Osteocyte (in vitro differentiated cells): ENCODE measurements around the gene SOX2. TPM values are rescaled to one million over a fixed set of nuclear protein-coding genes. Genes with fewer than 3 reads are reported as not detected.

Source experiments
- DNase-seq: peaks from one replicate; pipeline ENCODE4 v3.0.0; 2021; ENCODE audit warnings: mixed read lengths; ENCODE audit not compliant: unreplicated experiment; ENCODE audit errors: extremely low spot score
- H3K27ac Mint-ChIP-seq: one replicate; pipeline ENCODE4 v1.8.0; 2021; ENCODE audit warnings: mild to moderate bottlenecking, mixed read lengths; ENCODE audit not compliant: unreplicated experiment
- H3K27me3 Mint-ChIP-seq: one replicate; pipeline ENCODE4 v1.8.0; 2021; ENCODE audit warnings: mixed read lengths; ENCODE audit not compliant: unreplicated experiment
- H3K36me3 Mint-ChIP-seq: one replicate; pipeline ENCODE4 v1.8.0; 2021; ENCODE audit warnings: mixed read lengths; ENCODE audit not compliant: unreplicated experiment
- H3K4me1 Mint-ChIP-seq: one replicate; pipeline ENCODE4 v1.8.0; 2021; ENCODE audit warnings: mixed read lengths; ENCODE audit not compliant: unreplicated experiment
- H3K4me3 Mint-ChIP-seq: one replicate; pipeline ENCODE4 v1.8.0; 2021; ENCODE audit warnings: mild to moderate bottlenecking, moderate library complexity, mixed read lengths; ENCODE audit not compliant: unreplicated experiment
- H3K9me3 Mint-ChIP-seq: one replicate; pipeline ENCODE4 v1.8.0; 2021; ENCODE audit warnings: mixed read lengths; ENCODE audit not compliant: unreplicated experiment
- total RNA-seq: library from RNA; stranded (reverse); gene quantifications from 2 replicates; pipeline ENCODE4 v1.2.1, GENCODE V29; 2021
- TF ChIP-seq, protein P1 (sequence below): fragments of 200-600 bp; sonication (generic); IDR thresholded peaks from 2 replicates; pipeline ENCODE4 v1.5.0; 2021; ENCODE audit warnings: antibody characterized with exemption, mild to moderate bottlenecking, moderate library complexity

SOX2 gene
- total RNA-seq, 1 donor from 2014 or later, result 5.4 TPM

GRCh38 chr3:181700168-181701087 lies 11.3 kb upstream of the SOX2 start:
- H3K36me3 Mint-ChIP-seq, result no peaks in the 10 kb centered on the region
- TF ChIP-seq, protein P1, sequence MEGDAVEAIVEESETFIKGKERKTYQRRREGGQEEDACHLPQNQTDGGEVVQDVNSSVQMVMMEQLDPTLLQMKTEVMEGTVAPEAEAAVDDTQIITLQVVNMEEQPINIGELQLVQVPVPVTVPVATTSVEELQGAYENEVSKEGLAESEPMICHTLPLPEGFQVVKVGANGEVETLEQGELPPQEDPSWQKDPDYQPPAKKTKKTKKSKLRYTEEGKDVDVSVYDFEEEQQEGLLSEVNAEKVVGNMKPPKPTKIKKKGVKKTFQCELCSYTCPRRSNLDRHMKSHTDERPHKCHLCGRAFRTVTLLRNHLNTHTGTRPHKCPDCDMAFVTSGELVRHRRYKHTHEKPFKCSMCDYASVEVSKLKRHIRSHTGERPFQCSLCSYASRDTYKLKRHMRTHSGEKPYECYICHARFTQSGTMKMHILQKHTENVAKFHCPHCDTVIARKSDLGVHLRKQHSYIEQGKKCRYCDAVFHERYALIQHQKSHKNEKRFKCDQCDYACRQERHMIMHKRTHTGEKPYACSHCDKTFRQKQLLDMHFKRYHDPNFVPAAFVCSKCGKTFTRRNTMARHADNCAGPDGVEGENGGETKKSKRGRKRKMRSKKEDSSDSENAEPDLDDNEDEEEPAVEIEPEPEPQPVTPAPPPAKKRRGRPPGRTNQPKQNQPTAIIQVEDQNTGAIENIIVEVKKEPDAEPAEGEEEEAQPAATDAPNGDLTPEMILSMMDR, result peak; percentile 84
- no peaks in the 10 kb centered on the region for H3K9me3 Mint-ChIP-seq
- DNase-seq, result no peak
- no peak overlapping the region for H3K27ac Mint-ChIP-seq
- H3K4me3 Mint-ChIP-seq, result no peak overlapping the region
- H3K4me1 Mint-ChIP-seq, result peaks cover 7% of the 10 kb centered on the region
- peaks cover 57% of the 10 kb centered on the region for H3K27me3 Mint-ChIP-seq

DNA sequence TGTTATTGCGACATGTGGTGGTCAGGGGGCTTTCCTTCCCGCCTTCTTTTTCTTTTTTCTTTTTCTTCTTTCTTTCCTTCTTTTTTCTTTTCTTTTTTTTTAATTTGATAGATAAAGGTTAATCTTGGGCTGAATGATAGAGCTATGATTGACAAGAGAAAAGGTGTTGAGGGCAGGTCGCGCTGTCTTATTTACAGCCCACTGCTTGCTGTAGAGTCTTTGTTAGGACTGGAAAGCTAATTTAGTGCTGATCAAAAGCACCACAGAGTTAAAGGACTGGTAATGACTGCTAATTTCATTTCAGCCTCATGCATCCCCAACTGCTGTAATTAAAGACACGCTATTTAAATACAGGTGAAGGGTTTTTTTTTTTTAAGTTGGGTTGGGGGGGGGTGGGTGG lies 10.6 kb upstream of the SOX2 start:
- Mint-ChIP-seq H3K36me3 (no peaks in the 10 kb centered on the region), H3K9me3 (no peaks in the 10 kb centered on the region), H3K4me1 (peaks cover 7% of the 10 kb centered on the region), H3K27me3 (peaks cover 61% of the 10 kb centered on the region), H3K4me3 (no peak overlapping the region), H3K27ac (no peak overlapping the region)
- TF ChIP-seq, protein P1, result no peak
- no peak for DNase-seq

DNA sequence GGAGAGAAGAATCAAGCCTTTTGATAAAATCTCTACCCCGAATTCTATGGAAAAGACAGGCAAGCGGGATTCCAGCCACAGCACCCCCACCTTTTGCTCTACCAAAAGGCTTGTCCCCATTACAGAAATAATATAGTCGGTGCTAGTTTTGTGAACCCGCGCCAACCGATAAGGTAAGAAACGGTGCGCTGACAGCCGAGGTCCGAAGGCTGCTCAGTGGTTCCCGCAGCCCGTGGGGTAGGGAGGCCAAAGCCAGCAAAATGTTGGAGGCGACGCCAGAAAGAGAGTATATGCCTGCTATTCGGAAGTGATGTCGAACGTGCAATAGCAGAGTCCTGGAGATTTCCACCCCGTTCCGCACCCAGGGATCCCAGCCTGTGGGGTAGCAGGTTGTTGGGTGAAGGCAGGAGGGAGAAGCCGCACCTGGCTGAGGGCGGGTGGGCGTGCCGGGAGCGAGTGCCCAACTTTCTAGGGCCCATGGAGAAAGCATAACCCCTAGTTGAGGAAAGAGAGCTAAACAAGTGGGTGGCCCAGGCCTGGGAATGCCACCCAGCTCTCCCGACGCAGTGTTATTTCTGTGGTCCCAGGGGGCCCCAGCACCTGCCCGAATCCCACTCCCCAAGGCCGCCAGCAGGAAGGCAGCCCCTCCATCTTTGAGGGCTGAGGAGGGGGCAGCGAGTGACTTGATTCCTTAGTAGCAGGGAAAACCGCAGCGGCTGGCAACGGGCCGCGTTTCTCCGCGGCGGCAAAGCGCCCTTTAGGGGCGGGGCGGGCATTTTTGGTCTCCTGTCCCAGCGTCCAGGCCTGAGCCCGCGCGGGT lies 7.9 kb upstream of the SOX2 start:
- no peak for DNase-seq
- H3K4me3 Mint-ChIP-seq, result no peak overlapping the region
- H3K9me3 Mint-ChIP-seq, result no peaks in the 10 kb centered on the region
- H3K36me3 Mint-ChIP-seq, result no peaks in the 10 kb centered on the region
- peaks cover 7% of the 10 kb centered on the region for H3K4me1 Mint-ChIP-seq
- peaks cover 73% of the 10 kb centered on the region for H3K27me3 Mint-ChIP-seq
- no peak overlapping the region for H3K27ac Mint-ChIP-seq
- TF ChIP-seq, protein P1, result no peak

DNA sequence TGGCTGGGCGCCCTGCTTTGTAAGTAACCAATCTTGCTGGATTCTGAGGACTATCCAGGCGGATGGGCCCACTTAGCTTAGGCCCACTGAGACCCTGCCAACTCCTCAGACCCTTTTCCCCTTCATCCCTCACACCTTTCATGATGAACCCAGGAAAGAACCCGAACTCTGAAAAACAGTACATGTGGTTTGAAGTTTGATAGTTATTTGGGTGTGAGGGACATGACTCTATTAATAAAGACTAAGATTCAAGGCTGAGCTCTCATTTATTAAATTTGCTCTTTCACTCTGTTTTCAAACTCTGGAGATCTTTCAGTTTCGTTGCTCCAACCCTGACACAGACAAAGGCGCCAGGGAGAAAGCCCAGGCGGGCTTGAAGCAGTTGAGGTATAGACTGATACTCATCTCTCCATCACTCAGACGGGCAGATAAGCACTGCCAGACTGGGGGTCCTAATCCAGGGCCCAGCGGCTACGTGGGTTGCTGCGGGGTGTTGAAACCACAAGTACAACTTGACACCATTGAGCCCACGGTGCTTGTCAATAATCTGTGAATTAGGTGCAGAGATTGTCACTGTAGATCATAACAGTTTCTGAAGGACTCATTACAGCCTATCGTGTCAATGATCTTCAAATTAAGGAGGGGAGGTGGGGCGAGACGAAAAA lies 7.2 kb upstream of the SOX2 start:
- peaks cover 68% of the 10 kb centered on the region for H3K27me3 Mint-ChIP-seq
- H3K27ac Mint-ChIP-seq, result no peak overlapping the region
- no peak for DNase-seq
- no peaks in the 10 kb centered on the region for H3K9me3 Mint-ChIP-seq
- H3K36me3 Mint-ChIP-seq, result no peaks in the 10 kb centered on the region
- TF ChIP-seq, protein P1, result no peak
- peaks cover 8% of the 10 kb centered on the region for H3K4me1 Mint-ChIP-seq
- no peak overlapping the region for H3K4me3 Mint-ChIP-seq
